Measurements from ENCODE around the gene SSBP4.

DNA sequence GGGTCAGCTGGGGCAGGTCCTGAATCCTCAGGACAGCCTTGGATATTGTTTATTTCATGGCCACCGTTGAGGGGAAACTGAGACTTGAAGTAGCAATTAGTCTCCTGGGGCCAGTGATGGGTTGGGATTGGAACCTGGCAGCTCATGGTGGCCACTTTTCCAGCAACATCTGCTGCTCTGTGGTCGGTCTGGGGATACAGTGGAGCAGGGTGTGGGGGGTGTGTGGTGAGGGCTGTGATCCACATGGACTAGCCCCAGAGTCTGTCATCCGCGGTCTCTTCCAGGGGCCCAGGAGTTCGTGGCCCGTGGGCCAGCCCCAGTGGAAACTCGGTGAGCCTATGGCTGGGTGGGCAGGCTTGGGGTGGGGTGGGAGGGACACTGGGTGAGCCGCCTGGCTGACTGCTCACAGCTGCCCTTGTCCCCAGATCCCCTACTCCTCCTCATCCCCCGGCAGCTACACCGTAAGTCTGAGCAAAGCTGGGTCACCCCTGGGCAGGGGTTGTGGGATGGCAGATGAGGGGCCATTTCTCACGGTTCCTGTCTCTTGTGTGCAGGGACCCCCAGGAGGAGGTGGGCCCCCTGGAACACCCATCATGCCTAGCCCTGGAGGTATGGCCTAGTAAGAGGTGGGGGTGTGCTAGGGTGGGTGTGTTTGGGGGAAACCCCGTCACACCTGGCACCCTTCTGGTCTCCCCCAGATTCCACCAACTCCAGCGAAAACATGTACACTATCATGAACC is 13.2 kb downstream of the SSBP4 start:
- TF ChIP-seq, protein P1, sequence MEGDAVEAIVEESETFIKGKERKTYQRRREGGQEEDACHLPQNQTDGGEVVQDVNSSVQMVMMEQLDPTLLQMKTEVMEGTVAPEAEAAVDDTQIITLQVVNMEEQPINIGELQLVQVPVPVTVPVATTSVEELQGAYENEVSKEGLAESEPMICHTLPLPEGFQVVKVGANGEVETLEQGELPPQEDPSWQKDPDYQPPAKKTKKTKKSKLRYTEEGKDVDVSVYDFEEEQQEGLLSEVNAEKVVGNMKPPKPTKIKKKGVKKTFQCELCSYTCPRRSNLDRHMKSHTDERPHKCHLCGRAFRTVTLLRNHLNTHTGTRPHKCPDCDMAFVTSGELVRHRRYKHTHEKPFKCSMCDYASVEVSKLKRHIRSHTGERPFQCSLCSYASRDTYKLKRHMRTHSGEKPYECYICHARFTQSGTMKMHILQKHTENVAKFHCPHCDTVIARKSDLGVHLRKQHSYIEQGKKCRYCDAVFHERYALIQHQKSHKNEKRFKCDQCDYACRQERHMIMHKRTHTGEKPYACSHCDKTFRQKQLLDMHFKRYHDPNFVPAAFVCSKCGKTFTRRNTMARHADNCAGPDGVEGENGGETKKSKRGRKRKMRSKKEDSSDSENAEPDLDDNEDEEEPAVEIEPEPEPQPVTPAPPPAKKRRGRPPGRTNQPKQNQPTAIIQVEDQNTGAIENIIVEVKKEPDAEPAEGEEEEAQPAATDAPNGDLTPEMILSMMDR (IDR thresholded peaks at IDR 0.05), result no peak
- TF ChIP-seq POLR2A (IDR thresholded peaks at IDR 0.05) (no peak), EP300 (IDR thresholded peaks at IDR 0.05) (no peak), POLR2AphosphoS5 (IDR thresholded peaks at IDR 0.05) (no peak)
